K562 (cell line): ENCODE measurements around the gene CERS6. TPM values are rescaled to one million over a fixed set of nuclear protein-coding genes. Genes with fewer than 3 reads are reported as not detected.

ENCODE experiments used
- ATAC-seq: fragments of 200-7000 bp; cut with Tn5 transposase; 3 replicates; pipeline ENCODE4 v1.9.1; 2020; ENCODE audit warnings: moderate library complexity
- BruUV-seq: library from RNA; stranded (reverse); fragments of 400-500 nt; replicated peaks from 2 replicates; lab custom pipeline; 2021; lab: Mats Ljungman, UMichigan
- CTCF ChIA-PET: fragments of 300-600 bp; formaldehyde crosslinking; extraction: SDS; loops from one replicate; lab custom pipeline; 2021; ENCODE audit warnings: low intra/inter-chr PET ratio; lab: Yijun Ruan, JAX
- POLR2A ChIA-PET: fragments of 300-600, 350-650 bp; sonication (Branson Sonifier 250); formaldehyde crosslinking; extraction: SDS; loops from one replicate; lab custom pipeline; 2021; ENCODE audit warnings: antibody characterized with exemption, inconsistent platforms; lab: Yijun Ruan, JAX
- DNase-seq, 4 experiments: peaks; one replicate each; pipeline versions ENCODE4 v3.0.0 to v3.0.0-alpha.2; 2011 to 2018; ENCODE audit warnings: low spot score in 3 of 4, mixed read lengths in 3 of 4; ENCODE audit errors: extremely low read depth in 1 of 4
- FAIRE-seq: peaks from 2 replicates; lab custom pipeline; 2011; peaks lifted over from hg19 to GRCh38; lab: Jason Lieb, UNC
- H2AFZ ChIP-seq: 2 replicates; pipeline ENCODE4 v1.6.0; 2011; ENCODE audit warnings: low read depth, low read length, control low read depth, inconsistent platforms
- H3K27ac ChIP-seq: fragments of 200-600 bp; 3 replicates; pipeline ENCODE4 v1.8.0; 2011; ENCODE audit warnings: low read depth, mild to moderate bottlenecking, control low read depth, inconsistent platforms, low read length, moderate library complexity, mixed read lengths; ENCODE audit errors: extremely low read depth
- H3K27me3 ChIP-seq, 2 experiments: fragments of 300-600 bp in 1 of 2; 2 replicates in 1 of 2; 3 replicates in 1 of 2; pipeline versions ENCODE4 v1.6.0 to v1.8.0; 2011; ENCODE audit warnings: inconsistent platforms in 2 of 2, low read length in 2 of 2, mild to moderate bottlenecking in 1 of 2, mixed read lengths in 1 of 2, moderate library complexity in 1 of 2; ENCODE audit not compliant: control insufficient read depth in 2 of 2, insufficient read depth in 2 of 2
- H3K36me3 ChIP-seq: fragments of 300-600 bp; 3 replicates; pipeline ENCODE4 v1.8.0; 2011; ENCODE audit warnings: mild to moderate bottlenecking, low read length, inconsistent platforms; ENCODE audit not compliant: control insufficient read depth, insufficient read depth
- H3K4me1 ChIP-seq, 2 experiments: fragments of 200-600 bp in 1 of 2; replicated peaks in 1 of 2; 2 replicates in 1 of 2; 3 replicates in 1 of 2; pipeline versions ENCODE4 v1.5.1 to v1.8.0; 2011; ENCODE audit warnings: inconsistent platforms in 2 of 2, low read length in 2 of 2, mild to moderate bottlenecking in 1 of 2, mixed read lengths in 1 of 2, moderate library complexity in 1 of 2; ENCODE audit not compliant: control insufficient read depth in 2 of 2, insufficient read depth in 2 of 2
- H3K4me2 ChIP-seq: 2 replicates; pipeline ENCODE4 v1.6.1; 2011; ENCODE audit warnings: low read length, control low read depth, inconsistent platforms, mixed read lengths; ENCODE audit not compliant: insufficient read depth
- H3K4me3 ChIP-seq: fragments of 200-600 bp; sonication (generic), shearing (Covaris generic); 2 replicates; pipeline ENCODE4 v1.5.1; 2016; ENCODE audit warnings: control low read depth, inconsistent platforms
- H3K79me2 ChIP-seq: fragments of 200-600 bp; 3 replicates; pipeline ENCODE4 v1.8.0; 2011; ENCODE audit warnings: low read length, inconsistent platforms; ENCODE audit not compliant: control insufficient read depth, insufficient read depth
- H3K9ac ChIP-seq, 2 experiments: 2 replicates each; pipeline versions ENCODE4 v1.6.0 to v1.6.1; 2011; ENCODE audit warnings: low read depth in 2 of 2, low read length in 2 of 2, control low read depth in 1 of 2, inconsistent platforms in 1 of 2, mild to moderate bottlenecking in 1 of 2, mixed read lengths in 1 of 2; ENCODE audit not compliant: insufficient read depth in 1 of 2
- H3K9me1 ChIP-seq: one replicate; pipeline ENCODE4 v1.6.0; 2011; ENCODE audit warnings: inconsistent platforms, mild to moderate bottlenecking, low read length, moderate library complexity; ENCODE audit not compliant: control insufficient read depth, insufficient read depth
- H3K9me3 ChIP-seq: replicated peaks from 2 replicates; pipeline ENCODE4 v1.5.1; 2011; ENCODE audit warnings: low read depth, low read length, inconsistent platforms; ENCODE audit not compliant: control insufficient read depth, insufficient read depth
- H4K20me1 ChIP-seq: replicated peaks from 2 replicates; pipeline ENCODE4 v1.6.1; 2011; ENCODE audit warnings: low read length, inconsistent platforms, mixed read lengths; ENCODE audit not compliant: control insufficient read depth, insufficient read depth
- CBFA2T3 ChIP-seq: fragments of 450-650 bp; IDR thresholded peaks from 2 replicates; pipeline ENCODE4 v1.6.1; 2017
- CEBPB ChIP-seq: fragments of 450-650 bp; IDR thresholded peaks from 2 replicates; pipeline ENCODE4 v1.6.1; 2016; ENCODE audit warnings: missing genetic modification characterization, missing compliant biosample characterization
- CEBPG ChIP-seq, 3 experiments: fragments of 200-800 bp in 1 of 3; sonication (Bioruptor generic) in 1 of 3; sonication (generic) in 1 of 3; formaldehyde crosslinking in 1 of 3; IDR thresholded peaks in 2 of 3; conservative IDR thresholded peaks in 1 of 3; 2 replicates each; pipeline versions ENCODE4 v1.6.1 to v1.8.0; 2016 to 2022; ENCODE audit warnings: missing compliant biosample characterization in 2 of 3, missing genetic modification characterization in 2 of 3, mild to moderate bottlenecking in 1 of 3, missing genetic modification reagents in 1 of 3
- CHCHD3 ChIP-seq: fragments of 250-450 bp; sonication (Bioruptor Pico); IDR thresholded peaks from 2 replicates; pipeline ENCODE4 v2.1.2; 2022; ENCODE audit warnings: mild to moderate bottlenecking
- CHD1 ChIP-seq: fragments of 200-600 bp; sonication (generic); IDR thresholded peaks from one replicate; pipeline ENCODE4 v1.6.1; 2012; ENCODE audit warnings: mild to moderate bottlenecking, moderate library complexity, low read length, inconsistent platforms
- WGBS: fragments of 100-300 bp; shearing (Covaris generic); methylation state at CpG from one replicate; pipeline ENCODE4 v1.1.6; 2016; ENCODE audit warnings: low coverage, mixed read lengths; ENCODE audit not compliant: insufficient coverage; ENCODE audit errors: missing lambda C conversion rate; 5-methylcytosine and 5-hydroxymethylcytosine counted together
- in situ Hi-C: fragments of 300-500 bp; cut with MboI; formaldehyde crosslinking; loops from 4 replicates; pipeline ENCODE4 v1.15.0; 2018; ENCODE audit warnings: inconsistent platforms, mixed read lengths
- intact Hi-C: fragments of 100-400 bp; cut with micrococcal nuclease; formaldehyde crosslinking; loops from 2 replicates; pipeline ENCODE4 v1.14.2; 2022
- polyA plus RNA-seq, 8 experiments: library from polyadenylated mRNA; depleted of rRNA in 4 of 8; stranded (reverse) in 5 of 8; unstranded in 3 of 8; fragments of >200 nt; fragmentation: Nextera tagmentation in 2 of 8; fragmentation: Illumina TruSeq in 1 of 8; extraction: Ambion mirVana in 2 of 8; extraction: Trizol in 1 of 8; gene quantifications; 2 replicates each; pipeline versions ENCODE4 v1.2.1 to v1.2.3, GENCODE V29; 2011 to 2014; ENCODE audit warnings: inconsistent platforms in 1 of 8, missing spikeins in 1 of 8
- total RNA-seq, 7 experiments: library from RNA; depleted of rRNA in 6 of 7; stranded (reverse); fragments of >200 nt in 6 of 7; fragmentation: Illumina TruSeq in 2 of 7; extraction: Trizol in 2 of 7; gene quantifications; 2 replicates each; pipeline versions ENCODE4 v1.2.1 to v1.2.3, GENCODE V29; 2011 to 2021; ENCODE audit warnings: low replicate concordance in 1 of 7
- TF ChIP-seq, protein P1 (sequence below): sonication (generic); IDR thresholded peaks from 2 replicates; pipeline ENCODE4 v1.6.1; 2016
- TF ChIP-seq, protein P2 (sequence below), 2 experiments: fragments of 450-650 bp in 1 of 2; sonication (generic) in 1 of 2; formaldehyde crosslinking in 1 of 2; IDR thresholded peaks in 1 of 2; conservative IDR thresholded peaks in 1 of 2; 2 replicates each; pipeline versions ENCODE4 v1.6.1 to v1.8.1; 2016 to 2023; ENCODE audit warnings: mild to moderate bottlenecking in 2 of 2, moderate library complexity in 2 of 2, inconsistent platforms in 1 of 2, missing genetic modification reagents in 1 of 2
- TF ChIP-seq, protein P3 (sequence below): fragments of 450-650 bp; IDR thresholded peaks from 2 replicates; pipeline ENCODE4 v1.6.1; 2016

Gene CERS6
- total and polyA plus RNA-seq, 9 of the 15 experiments (the other 6 are each of a cell fraction or from before 2014, with no cell fraction given) = 1.6 to 13.6 (median 11.4) TPM

DNA sequence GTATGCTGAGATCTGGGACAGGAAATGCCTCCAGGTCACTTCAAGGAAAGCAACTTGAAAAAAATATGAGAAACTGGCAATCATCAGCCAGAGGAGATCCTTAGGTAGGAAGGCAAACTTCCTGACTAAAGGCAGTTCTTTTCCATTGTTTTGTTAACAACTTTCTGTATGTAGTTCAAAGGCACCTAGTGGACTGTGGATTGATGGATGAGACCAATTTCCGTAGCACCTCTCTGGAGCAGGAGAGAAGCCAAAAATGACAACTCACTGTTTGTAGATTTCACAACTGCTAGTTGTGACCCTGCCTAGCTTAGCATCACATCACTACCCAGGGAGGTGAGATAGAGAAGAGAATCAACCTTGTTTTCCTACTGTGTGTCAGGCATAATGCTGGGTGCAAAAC is 324.6 kb downstream of the CERS6 start:
- no peaks in the 10 kb centered on the region for H3K27me3 ChIP-seq
- H3K4me3 ChIP-seq = no peak overlapping the region
- peak; percentile 49 for TF ChIP-seq CEBPB (tag)
- no peak for TF ChIP-seq CHCHD3 (CRISPR knock-in tag)
- TF ChIP-seq, protein P1, sequence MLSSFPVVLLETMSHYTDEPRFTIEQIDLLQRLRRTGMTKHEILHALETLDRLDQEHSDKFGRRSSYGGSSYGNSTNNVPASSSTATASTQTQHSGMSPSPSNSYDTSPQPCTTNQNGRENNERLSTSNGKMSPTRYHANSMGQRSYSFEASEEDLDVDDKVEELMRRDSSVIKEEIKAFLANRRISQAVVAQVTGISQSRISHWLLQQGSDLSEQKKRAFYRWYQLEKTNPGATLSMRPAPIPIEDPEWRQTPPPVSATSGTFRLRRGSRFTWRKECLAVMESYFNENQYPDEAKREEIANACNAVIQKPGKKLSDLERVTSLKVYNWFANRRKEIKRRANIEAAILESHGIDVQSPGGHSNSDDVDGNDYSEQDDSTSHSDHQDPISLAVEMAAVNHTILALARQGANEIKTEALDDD = peak; percentile 22; the same call in 1 of the 2 replicates
- TF ChIP-seq, all 486 proteins: peak for 2
- H3K79me2 ChIP-seq = no peaks in the 10 kb centered on the region
- 0 out of 3 replicates have a peak, but pooled peaks cover 4% of the 10 kb centered on the region for H3K36me3 ChIP-seq
- in situ Hi-C loops = no loop called here
- CTCF ChIA-PET = no interaction called here
- WGBS = 57% methylated on average over 1 of the region's 1 CpG
- H2AFZ ChIP-seq = peak overlapping the region; percentile 22
- no TSS peak for BruUV-seq
- peaks cover 15% of the 10 kb centered on the region for H3K9me3 ChIP-seq
- H3K4me1 ChIP-seq = peaks cover 0 to 14% of the 10 kb centered on the region in 2 experiments; a peak in 2 of 5 replicates
- H3K9ac ChIP-seq = no peak overlapping the region
- intact Hi-C loops = no loop called here
- ATAC-seq = peak; percentile 13; the same call in 1 of the 3 replicates
- no peaks in the 10 kb centered on the region for H4K20me1 ChIP-seq
- H3K9me1 ChIP-seq = no peaks in the 10 kb centered on the region
- no peak for FAIRE-seq
- POLR2A ChIA-PET = interaction anchor here (1.5 to 3.5 kb wide), 2 partner anchors 16 to 21 kb away, joined by 4 to 17 read pairs; partner anchors contain the start of gene NOSTRIN
- H3K4me2 ChIP-seq = no peak overlapping the region
- DNase-seq = no peak
- H3K27ac ChIP-seq = no peak overlapping the region

DNA sequence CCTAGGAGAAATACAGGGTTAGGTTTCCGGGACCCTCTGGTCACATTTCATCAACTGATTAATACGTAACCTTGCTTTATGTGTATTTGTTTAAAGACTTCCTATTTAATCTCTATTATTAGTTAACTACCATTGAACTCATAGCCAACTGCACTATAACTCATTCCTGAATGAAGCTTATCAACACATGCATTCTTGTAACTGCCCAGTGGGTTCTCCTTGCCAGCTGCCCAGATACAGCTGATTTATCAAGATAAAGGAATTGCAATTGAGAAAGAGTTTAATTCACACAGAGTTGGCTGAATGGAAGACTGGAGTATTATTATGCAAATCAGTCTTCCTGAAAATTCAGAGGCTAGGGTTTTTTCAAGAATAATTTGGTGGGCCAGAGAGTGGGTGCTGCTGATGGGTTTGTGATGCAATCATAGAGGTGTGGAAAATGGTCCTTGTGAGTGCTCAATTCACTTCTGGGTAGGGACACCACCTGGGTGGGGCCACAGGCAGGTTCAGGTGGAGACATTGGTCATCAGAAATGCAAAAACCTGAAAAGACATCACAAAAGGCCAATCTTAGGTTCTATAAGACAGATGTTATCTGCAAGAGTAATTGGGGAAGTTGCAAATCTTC is 325.2 kb downstream of the CERS6 start:
- WGBS = 94% methylated on average over 2 of the region's 2 CpGs
- CTCF ChIA-PET = no interaction called here
- no peak overlapping the region for H3K9ac ChIP-seq
- peaks cover 0 to 14% of the 10 kb centered on the region in 2 experiments; a peak in 2 of 5 replicates for H3K4me1 ChIP-seq
- FAIRE-seq (no peak), ATAC-seq (no peak), DNase-seq (no peak)
- H2AFZ ChIP-seq = no peak overlapping the region
- no peaks in the 10 kb centered on the region for H3K36me3 ChIP-seq
- no peaks in the 10 kb centered on the region for H3K27me3 ChIP-seq
- intact Hi-C loops = no loop called here
- H3K79me2 ChIP-seq = no peaks in the 10 kb centered on the region
- no TSS peak for BruUV-seq
- H3K27ac ChIP-seq = no peak overlapping the region
- H3K9me1 ChIP-seq = no peaks in the 10 kb centered on the region
- POLR2A ChIA-PET = interaction anchor here (3.5 kb wide), 1 partner anchor 15 kb away, joined by 17 read pairs; no protein-coding TSS in a partner anchor
- H3K4me2 ChIP-seq = no peak overlapping the region
- no peaks in the 10 kb centered on the region for H4K20me1 ChIP-seq
- H3K4me3 ChIP-seq = no peak overlapping the region
- peaks cover 9% of the 10 kb centered on the region for H3K9me3 ChIP-seq
- in situ Hi-C loops = no loop called here
- TF ChIP-seq CBFA2T3 (0 out of 2 replicates have a peak, but pooled peaks have one; percentile 20), CHD1 (no peak), CEBPG (CRISPR knock-in tag; IDR thresholded peaks at IDR 0.05) (peak; percentile 60; the same call in 1 of the 2 replicates), CEBPG (tag; conservative IDR thresholded peaks at IDR 0.05 in 1 of 2, IDR thresholded peaks at IDR 0.05 in 1 of 2) (peak; percentile 43 to 84; a peak in 3 of 4 replicates)
- TF ChIP-seq, protein P2, sequence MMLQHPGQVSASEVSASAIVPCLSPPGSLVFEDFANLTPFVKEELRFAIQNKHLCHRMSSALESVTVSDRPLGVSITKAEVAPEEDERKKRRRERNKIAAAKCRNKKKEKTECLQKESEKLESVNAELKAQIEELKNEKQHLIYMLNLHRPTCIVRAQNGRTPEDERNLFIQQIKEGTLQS (IDR thresholded peaks at IDR 0.05) = peak; percentile 24; the same call in 1 of the 2 replicates
- TF ChIP-seq, protein P2 (CRISPR knock-in tag; conservative IDR thresholded peaks at IDR 0.05) = no peak
- TF ChIP-seq, protein P3, sequence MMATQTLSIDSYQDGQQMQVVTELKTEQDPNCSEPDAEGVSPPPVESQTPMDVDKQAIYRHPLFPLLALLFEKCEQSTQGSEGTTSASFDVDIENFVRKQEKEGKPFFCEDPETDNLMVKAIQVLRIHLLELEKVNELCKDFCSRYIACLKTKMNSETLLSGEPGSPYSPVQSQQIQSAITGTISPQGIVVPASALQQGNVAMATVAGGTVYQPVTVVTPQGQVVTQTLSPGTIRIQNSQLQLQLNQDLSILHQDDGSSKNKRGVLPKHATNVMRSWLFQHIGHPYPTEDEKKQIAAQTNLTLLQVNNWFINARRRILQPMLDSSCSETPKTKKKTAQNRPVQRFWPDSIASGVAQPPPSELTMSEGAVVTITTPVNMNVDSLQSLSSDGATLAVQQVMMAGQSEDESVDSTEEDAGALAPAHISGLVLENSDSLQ = peak; percentile 41; the same call in 1 of the 2 replicates
